ENCODE data around the gene BANF1. TPM values are rescaled to one million over a fixed set of nuclear protein-coding genes. Genes with fewer than 3 reads are reported as not detected.
"Not testable (repeated sequence)": the region's sequence is repeated elsewhere in the genome, so short reads cannot be mapped to it uniquely, and the experiment has no call there.

Gene BANF1
- total RNA-seq, 2 donors from 2014 or later, result 47.5 to 58.0 TPM

DNA sequence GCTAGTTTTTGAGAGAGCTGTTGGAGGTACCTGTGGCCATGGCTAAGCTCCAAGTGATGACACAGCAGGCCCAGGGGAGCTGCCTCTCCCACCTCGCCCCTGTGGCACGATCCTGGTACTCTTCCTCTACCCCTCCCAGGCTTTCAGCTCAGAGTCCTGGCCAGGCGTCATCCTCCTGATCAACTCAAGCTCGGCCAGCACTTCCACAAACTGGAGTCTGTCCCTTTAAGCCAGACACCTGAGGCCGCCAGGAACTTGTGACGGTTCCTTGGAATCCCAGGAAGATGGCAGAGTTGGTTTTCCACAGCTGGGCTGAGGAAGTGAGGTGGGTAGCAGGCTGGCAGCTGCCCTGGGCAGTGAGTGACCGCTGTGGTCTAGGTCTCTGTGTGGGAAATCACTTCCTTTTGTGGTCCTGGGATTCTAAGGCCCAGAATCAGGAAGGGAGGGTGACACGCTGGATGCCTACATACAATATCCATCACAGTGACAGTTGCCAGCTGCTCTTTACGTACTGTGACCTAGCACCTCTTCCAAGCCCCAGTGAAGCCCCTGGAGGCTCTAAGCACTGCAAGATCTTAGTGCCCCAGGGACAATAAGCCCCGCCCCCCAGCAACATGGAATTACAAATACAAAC is 6.3 kb downstream of the BANF1 start:
- no peak overlapping the region for H3K4me3 Mint-ChIP-seq
- DNase-seq (no peak), ATAC-seq (no peak)
- no peaks in the 10 kb centered on the region for H3K9me3 ChIP-seq (ENCODE audit: control insufficient read depth, low read length, poor library complexity, severe bottlenecking)
- H3K27me3 Mint-ChIP-seq, result peaks cover 12% of the 10 kb centered on the region
- no peak overlapping the region for H3K27ac Mint-ChIP-seq
- peaks cover 5% of the 10 kb centered on the region for H3K4me1 Mint-ChIP-seq
- no peaks in the 10 kb centered on the region for H3K36me3 Mint-ChIP-seq (ENCODE audit: low read depth)

DNA sequence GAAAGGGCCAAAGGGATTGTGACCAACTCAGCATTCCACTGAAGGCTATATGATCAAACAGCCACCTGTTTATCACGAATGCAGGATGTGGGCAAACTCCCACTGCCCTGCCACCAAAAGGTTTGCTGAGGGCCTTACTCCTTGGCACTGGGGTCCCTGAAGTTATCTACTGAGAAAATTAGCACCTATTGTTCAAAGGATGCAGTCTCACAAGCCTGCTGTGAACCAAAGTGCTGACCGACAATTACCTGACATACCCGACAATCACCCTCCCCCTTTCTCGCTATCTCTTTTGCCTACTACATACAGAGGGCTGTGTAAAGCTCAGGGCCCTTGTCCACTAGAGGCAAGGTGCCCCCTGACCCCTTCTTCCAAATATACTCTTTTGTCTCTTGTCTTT is 7.7 kb downstream of the BANF1 start:
- H3K36me3 Mint-ChIP-seq (ENCODE audit: low read depth); ATAC-seq; DNase-seq; H3K4me3 Mint-ChIP-seq; H3K9me3 ChIP-seq (ENCODE audit: control insufficient read depth, low read length, poor library complexity, severe bottlenecking); H3K4me1 Mint-ChIP-seq: not testable (repeated sequence)
- Mint-ChIP-seq H3K27ac (peak overlapping the region; percentile 29), H3K27me3 (peaks cover 13% of the 10 kb centered on the region)

DNA sequence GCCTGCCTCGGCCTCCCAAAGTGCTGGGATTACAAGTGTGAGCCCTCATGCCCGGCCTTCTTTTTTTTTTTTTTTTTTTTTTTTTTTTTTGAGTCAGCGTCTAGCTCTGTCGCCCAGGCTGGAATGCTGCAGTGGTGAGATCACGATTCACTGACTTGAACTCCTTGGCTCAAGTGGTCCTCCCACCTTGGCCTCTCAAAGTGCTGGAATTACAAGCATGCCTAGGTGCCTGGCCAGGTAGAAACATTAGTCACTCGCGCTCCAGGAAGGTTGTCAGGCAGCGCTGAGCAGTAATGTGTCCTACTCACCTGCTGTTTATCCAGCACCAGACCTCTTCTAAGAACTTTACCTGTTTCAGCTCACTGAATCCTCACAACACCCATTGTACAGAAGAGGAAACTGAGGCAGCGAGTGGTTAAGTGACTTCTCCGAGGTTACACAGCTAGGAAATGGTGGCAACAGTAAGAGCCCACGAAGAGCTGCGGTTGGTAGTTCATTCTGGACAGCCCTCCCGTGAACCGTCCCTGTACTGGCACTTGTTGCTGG is 9.0 kb downstream of the BANF1 start:
- DNase-seq (no peak), ATAC-seq (no peak)
- H3K27me3 Mint-ChIP-seq, result peaks cover 13% of the 10 kb centered on the region
- H3K9me3 ChIP-seq (ENCODE audit: control insufficient read depth, low read length, poor library complexity, severe bottlenecking), result no peaks in the 10 kb centered on the region
- H3K4me1 Mint-ChIP-seq, result peaks cover 5% of the 10 kb centered on the region
- no peak overlapping the region for H3K27ac Mint-ChIP-seq
- peaks cover 2% of the 10 kb centered on the region for H3K36me3 Mint-ChIP-seq (ENCODE audit: low read depth)
- no peak overlapping the region for H3K4me3 Mint-ChIP-seq

DNA sequence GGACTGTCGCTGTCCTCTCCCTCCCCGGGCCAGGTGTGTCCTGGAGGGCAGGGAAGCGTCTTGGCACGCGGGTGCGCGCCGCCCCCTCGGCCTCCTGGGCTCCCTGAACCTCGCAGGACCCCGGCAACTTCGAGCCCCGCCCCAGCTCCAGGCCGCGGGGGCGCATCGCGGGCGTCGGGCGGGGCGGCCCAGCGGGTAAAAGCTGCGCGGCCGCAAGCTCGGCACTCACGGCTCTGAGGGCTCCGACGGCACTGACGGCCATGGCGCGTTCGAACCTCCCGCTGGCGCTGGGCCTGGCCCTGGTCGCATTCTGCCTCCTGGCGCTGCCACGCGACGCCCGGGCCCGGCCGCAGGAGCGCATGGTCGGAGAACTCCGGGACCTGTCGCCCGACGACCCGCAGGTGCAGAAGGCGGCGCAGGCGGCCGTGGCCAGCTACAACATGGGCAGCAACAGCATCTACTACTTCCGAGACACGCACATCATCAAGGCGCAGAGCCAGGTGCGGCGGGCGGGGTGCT is 9.5 kb downstream of the BANF1 start, which contains the start of gene CST6:
Gene CST6, plus strand, starts transcription at position 224 of the 519 bp plus-strand sequence. Its CDS starts 37 bp downstream, at position 261.
- Mint-ChIP-seq H3K27me3 (peaks cover 13% of the 10 kb centered on the region), H3K4me1 (peaks cover 5% of the 10 kb centered on the region), H3K4me3 (peak within 1 kb of the TSS; percentile 31), H3K27ac (no peak within 1 kb of the TSS), H3K36me3 (ENCODE audit: low read depth) (peaks cover 2% of the 10 kb centered on the region)
- ATAC-seq (peak; percentile 16), DNase-seq (no peak)
- no peaks in the 10 kb centered on the region for H3K9me3 ChIP-seq (ENCODE audit: control insufficient read depth, low read length, poor library complexity, severe bottlenecking)

DNA sequence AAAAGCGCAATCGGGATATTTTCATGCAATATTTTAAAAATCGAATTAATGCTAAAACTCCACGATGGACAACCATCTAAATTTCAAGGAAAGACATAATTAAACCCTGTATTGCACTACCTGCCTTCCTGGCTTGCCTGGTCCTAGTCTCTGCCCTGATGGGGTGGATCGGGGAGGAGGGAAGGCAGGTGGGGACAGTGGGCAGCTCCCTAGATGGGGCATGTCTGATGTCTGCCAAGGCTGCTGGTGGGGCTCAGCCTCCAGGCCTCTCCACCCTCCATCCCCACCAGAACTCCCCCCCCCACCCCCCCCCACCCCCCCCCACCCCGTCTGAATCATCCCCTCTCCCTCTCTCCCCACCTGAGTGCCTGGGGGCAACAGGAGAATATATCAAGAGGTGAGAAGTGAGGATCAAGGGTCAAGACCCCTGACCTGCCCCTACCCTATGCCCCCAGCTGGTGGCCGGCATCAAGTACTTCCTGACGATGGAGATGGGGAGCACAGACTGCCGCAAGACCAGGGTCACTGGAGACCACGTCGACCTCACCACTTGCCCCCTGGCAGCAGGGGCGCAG is 10.2 kb downstream of the BANF1 start:
- Mint-ChIP-seq H3K4me1 (peaks cover 5% of the 10 kb centered on the region), H3K4me3 (peak overlapping the region; percentile 31), H3K27ac (no peak overlapping the region), H3K36me3 (ENCODE audit: low read depth) (peaks cover 2% of the 10 kb centered on the region), H3K27me3 (peaks cover 13% of the 10 kb centered on the region)
- no peak for ATAC-seq
- no peaks in the 10 kb centered on the region for H3K9me3 ChIP-seq (ENCODE audit: control insufficient read depth, low read length, poor library complexity, severe bottlenecking)
- DNase-seq, result no peak

DNA sequence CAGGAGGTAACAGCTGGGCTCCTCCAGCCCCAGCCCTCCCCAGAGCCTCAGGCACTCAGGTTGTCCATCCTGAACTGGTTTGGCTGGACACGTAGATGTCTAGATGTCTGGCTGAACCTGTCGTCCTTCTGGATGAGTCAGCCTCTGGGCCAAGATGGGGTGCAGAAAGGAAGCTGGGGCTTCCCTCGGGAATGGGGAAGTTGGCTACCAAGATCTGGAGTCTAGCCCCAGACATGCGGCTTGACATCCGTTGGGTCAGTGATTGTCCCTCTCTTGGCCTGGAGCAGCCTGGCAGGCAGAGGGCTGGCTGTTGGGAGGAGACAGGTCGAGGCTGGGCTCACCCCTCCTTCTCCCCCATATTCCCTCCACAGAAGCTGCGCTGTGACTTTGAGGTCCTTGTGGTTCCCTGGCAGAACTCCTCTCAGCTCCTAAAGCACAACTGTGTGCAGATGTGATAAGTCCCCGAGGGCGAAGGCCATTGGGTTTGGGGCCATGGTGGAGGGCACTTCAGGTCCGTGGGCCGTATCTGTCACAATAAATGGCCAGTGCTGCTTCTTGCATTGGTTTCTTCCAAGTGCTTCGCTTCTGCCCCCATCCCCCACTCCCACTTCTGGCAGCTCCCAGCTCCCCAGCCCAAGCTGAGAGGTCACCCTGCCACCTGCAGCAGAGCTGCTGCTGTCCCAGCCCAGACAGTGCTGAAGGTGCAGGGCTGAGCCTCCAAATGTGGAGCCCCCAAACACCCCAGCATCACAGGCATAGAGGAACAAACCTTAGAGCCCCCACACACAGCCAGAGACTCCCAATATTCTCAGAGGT is 10.9 kb downstream of the BANF1 start:
- no peak overlapping the region for H3K27ac Mint-ChIP-seq
- peaks cover 13% of the 10 kb centered on the region for H3K27me3 Mint-ChIP-seq
- ATAC-seq, result no peak
- H3K9me3 ChIP-seq (ENCODE audit: control insufficient read depth, low read length, poor library complexity, severe bottlenecking), result no peaks in the 10 kb centered on the region
- DNase-seq, result no peak
- peaks cover 5% of the 10 kb centered on the region for H3K4me1 Mint-ChIP-seq
- H3K36me3 Mint-ChIP-seq (ENCODE audit: low read depth), result peaks cover 2% of the 10 kb centered on the region
- H3K4me3 Mint-ChIP-seq, result no peak overlapping the region

DNA sequence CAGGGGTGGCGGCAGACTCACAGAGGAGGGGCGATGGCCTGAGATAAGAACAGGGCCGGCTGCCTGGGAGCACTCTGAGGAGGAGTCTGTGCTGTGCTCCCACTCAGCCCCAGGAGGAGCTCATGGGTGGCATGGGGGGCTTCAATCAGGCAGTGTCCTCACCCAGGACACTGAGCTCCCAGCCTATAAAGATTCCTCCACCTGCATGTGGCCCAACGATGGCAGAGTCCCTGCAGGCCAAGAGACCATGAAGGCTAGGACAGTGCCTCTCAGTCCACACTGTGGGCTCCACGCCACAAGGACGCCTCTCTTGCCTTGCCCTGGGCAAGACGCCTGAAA is 11.4 kb downstream of the BANF1 start:
- H3K4me1 Mint-ChIP-seq, result peaks cover 5% of the 10 kb centered on the region
- H3K27me3 Mint-ChIP-seq, result peaks cover 13% of the 10 kb centered on the region
- H3K4me3 Mint-ChIP-seq, result no peak overlapping the region
- peaks cover 2% of the 10 kb centered on the region for H3K36me3 Mint-ChIP-seq (ENCODE audit: low read depth)
- DNase-seq (no peak), ATAC-seq (no peak)
- H3K9me3 ChIP-seq (ENCODE audit: control insufficient read depth, low read length, poor library complexity, severe bottlenecking), result no peaks in the 10 kb centered on the region
- H3K27ac Mint-ChIP-seq, result no peak overlapping the region

DNA sequence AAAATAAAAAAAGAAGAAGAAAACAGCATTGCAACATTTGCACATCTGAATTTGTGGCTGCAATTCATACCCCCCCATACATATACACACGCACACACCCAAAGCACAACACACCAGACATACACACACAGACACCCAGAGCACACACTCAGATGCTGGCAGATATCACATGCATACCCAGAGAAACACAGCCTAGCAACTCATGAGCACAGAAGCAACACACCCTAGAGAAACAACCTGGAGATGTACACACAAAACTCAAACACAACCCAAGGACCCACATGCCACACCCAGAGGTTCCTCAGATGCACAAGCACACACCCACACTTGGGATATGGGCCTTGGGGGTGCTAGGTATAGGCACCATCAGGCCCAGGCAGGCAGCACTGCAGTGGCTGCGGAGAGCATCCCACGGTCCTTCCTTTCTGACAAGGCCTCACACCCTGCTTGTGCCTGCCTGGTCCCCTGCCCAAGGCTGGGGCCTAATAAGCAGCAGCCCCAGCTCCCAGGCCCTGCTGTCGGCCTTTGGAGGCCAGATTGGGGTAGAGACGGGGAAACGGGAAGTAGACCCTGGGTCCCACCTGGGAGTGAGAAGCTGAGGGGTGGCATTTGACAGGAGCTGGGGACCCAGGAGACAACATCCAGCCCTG is 12.6 kb downstream of the BANF1 start:
- no peak overlapping the region for H3K27ac Mint-ChIP-seq
- H3K4me1 Mint-ChIP-seq, result peaks cover 5% of the 10 kb centered on the region
- no peak for ATAC-seq

DNA sequence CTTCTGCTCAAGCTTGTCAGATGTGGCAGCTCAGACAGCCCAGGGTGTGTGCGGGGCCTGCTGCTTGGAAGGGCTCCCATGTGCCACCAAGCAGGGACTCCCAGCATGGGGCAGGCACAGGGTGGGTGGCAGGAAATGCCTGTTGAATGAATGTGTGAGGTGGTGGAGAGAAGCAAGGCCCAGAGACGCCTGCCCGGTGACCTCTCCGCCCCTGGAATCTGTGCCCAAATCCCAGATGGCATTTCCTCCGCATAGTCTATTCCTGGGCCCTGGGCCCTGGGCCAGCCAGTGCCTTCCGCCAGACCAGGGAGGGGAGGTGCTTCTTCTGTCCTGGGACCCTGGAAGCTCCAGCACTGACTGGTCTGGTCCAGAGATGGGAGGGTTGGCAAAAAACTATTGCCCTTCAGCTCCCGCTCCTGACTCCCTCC is 13.2 kb downstream of the BANF1 start:
- Mint-ChIP-seq H3K36me3 (ENCODE audit: low read depth) (peaks cover 2% of the 10 kb centered on the region), H3K4me3 (no peak overlapping the region), H3K4me1 (peaks cover 4% of the 10 kb centered on the region), H3K27me3 (peaks cover 9% of the 10 kb centered on the region), H3K27ac (no peak overlapping the region)
- ATAC-seq, result no peak
- H3K9me3 ChIP-seq (ENCODE audit: control insufficient read depth, low read length, poor library complexity, severe bottlenecking), result no peaks in the 10 kb centered on the region
- no peak for DNase-seq

More for the DNA sequence above, 12.6 kb downstream of the BANF1 start:
- Mint-ChIP-seq H3K36me3 (ENCODE audit: low read depth) (peaks cover 2% of the 10 kb centered on the region), H3K4me3 (no peak overlapping the region), H3K27me3 (peaks cover 13% of the 10 kb centered on the region)
- no peak for DNase-seq
- H3K9me3 ChIP-seq (ENCODE audit: control insufficient read depth, low read length, poor library complexity, severe bottlenecking), result no peaks in the 10 kb centered on the region

DNA sequence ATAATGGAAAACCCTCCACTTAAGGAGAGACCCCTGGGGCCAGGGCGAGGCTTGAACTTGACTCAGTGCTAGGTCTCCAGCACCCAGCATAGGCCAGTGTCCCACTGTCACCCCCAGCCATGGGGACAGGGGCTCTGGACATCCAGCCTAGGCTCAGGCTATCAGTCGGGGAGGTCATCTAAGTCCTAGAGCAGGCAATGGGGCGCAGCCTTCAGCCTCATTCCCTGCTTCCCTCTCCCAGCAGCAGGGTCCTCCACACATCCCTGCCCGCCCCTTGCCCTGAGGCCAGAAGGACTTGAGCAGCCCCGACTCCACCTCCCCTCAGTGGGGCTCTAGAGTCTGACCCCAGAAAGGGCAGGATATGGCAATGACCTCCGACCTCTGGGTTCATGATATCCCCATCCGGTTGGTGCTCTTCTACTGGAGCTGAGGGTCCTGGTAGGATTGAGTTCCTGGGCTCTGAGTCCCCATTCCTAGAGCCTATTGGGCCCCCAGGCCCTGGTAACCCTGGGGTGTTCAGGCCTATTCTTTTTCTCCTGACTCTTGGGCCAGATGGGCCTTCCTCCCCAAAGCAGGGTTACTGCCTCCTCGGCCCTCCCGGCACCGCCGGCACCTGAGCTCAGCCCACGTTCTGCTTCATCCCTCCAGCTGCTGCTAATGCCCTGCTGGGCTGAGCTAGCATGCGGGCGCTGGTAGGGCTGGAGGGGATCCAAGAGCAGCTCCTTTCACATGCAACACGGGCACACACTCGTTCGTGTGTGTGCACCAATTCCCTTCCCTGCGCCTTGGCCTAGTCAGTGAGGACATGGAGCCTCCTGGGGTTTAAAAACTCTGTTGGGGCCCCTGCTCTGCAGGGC is 13.9 kb downstream of the BANF1 start:
- H3K9me3 ChIP-seq (ENCODE audit: control insufficient read depth, low read length, poor library complexity, severe bottlenecking), result no peaks in the 10 kb centered on the region
- ATAC-seq (no peak), DNase-seq (no peak)
- Mint-ChIP-seq H3K36me3 (ENCODE audit: low read depth) (peaks cover 2% of the 10 kb centered on the region), H3K4me1 (peaks cover 4% of the 10 kb centered on the region), H3K4me3 (no peak overlapping the region), H3K27me3 (peaks cover 7% of the 10 kb centered on the region), H3K27ac (no peak overlapping the region)

DNA sequence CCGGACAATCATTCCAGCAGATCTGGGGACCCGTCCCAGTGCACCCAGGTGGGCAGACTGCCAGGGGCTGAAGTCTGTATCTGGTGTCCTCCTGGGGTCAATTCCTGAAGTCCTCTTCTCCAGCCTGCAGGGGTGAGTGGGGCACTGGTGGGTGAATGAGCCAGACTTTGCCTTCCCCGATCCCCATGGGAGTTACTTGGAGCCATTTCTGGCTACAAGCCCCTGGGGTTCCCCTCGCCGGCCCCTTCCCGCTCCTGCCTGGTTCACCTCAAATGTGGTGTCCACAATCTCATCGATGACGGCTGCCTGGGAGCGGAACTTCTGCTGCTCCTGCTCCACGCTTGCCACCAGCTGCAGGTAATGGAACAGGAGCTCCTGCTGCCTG is 14.5 kb downstream of the BANF1 start:
- Mint-ChIP-seq H3K27ac (no peak overlapping the region), H3K27me3 (peaks cover 7% of the 10 kb centered on the region), H3K4me3 (no peak overlapping the region), H3K4me1 (peaks cover 7% of the 10 kb centered on the region), H3K36me3 (ENCODE audit: low read depth) (peaks cover 2% of the 10 kb centered on the region)
- ATAC-seq (no peak), DNase-seq (no peak)
- no peaks in the 10 kb centered on the region for H3K9me3 ChIP-seq (ENCODE audit: control insufficient read depth, low read length, poor library complexity, severe bottlenecking)

DNA sequence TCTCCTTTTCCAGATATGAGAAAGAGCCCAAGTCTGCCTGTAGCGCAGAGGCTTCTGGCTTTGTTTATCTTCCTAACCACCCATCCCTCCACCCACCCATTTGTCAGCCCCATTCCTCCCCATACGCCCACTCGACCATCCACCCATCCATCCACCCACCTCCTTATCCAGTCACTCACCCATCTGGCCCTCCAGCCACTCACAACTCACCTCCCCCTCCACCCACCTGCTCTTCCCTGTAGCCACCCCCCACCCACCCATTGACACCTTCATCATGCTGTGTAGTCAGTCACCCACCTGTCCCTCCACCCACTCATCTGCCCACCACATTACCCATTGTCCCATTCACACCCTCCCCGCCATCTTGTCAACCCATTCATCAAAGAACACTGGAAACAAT is 15.0 kb downstream of the BANF1 start:
- H3K4me1 Mint-ChIP-seq, result peaks cover 7% of the 10 kb centered on the region
- H3K36me3 Mint-ChIP-seq (ENCODE audit: low read depth), result peaks cover 2% of the 10 kb centered on the region
- no peak for ATAC-seq
- H3K4me3 Mint-ChIP-seq, result no peak overlapping the region
- no peaks in the 10 kb centered on the region for H3K9me3 ChIP-seq (ENCODE audit: control insufficient read depth, low read length, poor library complexity, severe bottlenecking)
- H3K27ac Mint-ChIP-seq, result no peak overlapping the region
- no peak for DNase-seq
- peaks cover 7% of the 10 kb centered on the region for H3K27me3 Mint-ChIP-seq

Data from T-helper 17 cell (primary cell).